GM19372 (cell line): ENCODE results near the gene EMC8.
"Not testable (repeated sequence)": the region's sequence is repeated elsewhere in the genome, so short reads cannot be mapped to it uniquely, and the experiment has no call there.

Experiments used
- ATAC-seq: cut with Tn5 transposase; IDR thresholded peaks from one replicate; pipeline ENCODE4 v1.9.1; 2021; ENCODE audit warnings: mild to moderate bottlenecking, low read depth, moderate library complexity; ENCODE audit not compliant: unreplicated experiment

The EMC8 gene

GRCh38 chr16:85819245-85819644, 19.9 kb upstream of the EMC8 start:
- ATAC-seq, result no peak

GRCh38 chr16:85817195-85817594, 17.9 kb upstream of the EMC8 start:
- ATAC-seq, result not testable (repeated sequence)

- ATAC-seq, result no peak
Measured at GRCh38 chr16:85816159-85816558, 16.8 kb upstream of the EMC8 start.

- ATAC-seq, result no peak
Measured at GRCh38 chr16:85812811-85813700, 13.7 kb upstream of the EMC8 start.

- no peak for ATAC-seq
Measured at GRCh38 chr16:85812031-85812807, 12.9 kb upstream of the EMC8 start.

GRCh38 chr16:85810742-85811115, 11.4 kb upstream of the EMC8 start:
- ATAC-seq, result no peak

- no peak for ATAC-seq
Measured at GRCh38 chr16:85810097-85810741, 10.9 kb upstream of the EMC8 start.

GRCh38 chr16:85809645-85810044, 10.3 kb upstream of the EMC8 start:
- no peak for ATAC-seq

GRCh38 chr16:85808926-85809325, 9.6 kb upstream of the EMC8 start:
- ATAC-seq, result no peak

- not testable (repeated sequence) for ATAC-seq
Measured at GRCh38 chr16:85808104-85808503, 8.8 kb upstream of the EMC8 start.

GRCh38 chr16:85807340-85807739, 8.0 kb upstream of the EMC8 start:
- not testable (repeated sequence) for ATAC-seq

GRCh38 chr16:85806539-85806938, 7.2 kb upstream of the EMC8 start:
- no peak for ATAC-seq

GRCh38 chr16:85805442-85806045, 6.2 kb upstream of the EMC8 start:
- no peak for ATAC-seq

GRCh38 chr16:85803570-85803969, 4.2 kb upstream of the EMC8 start:
- no peak for ATAC-seq

- ATAC-seq, result no peak
Measured at GRCh38 chr16:85800321-85800669, 951 bp upstream of the EMC8 start.

- peak; percentile 31 for ATAC-seq
Measured at GRCh38 chr16:85798901-85799496, 345 bp downstream of the EMC8 start.

GRCh38 chr16:85798283-85798776, 1.0 kb downstream of the EMC8 start:
- ATAC-seq, result no peak

GRCh38 chr16:85796599-85796998, 2.7 kb downstream of the EMC8 start:
- ATAC-seq, result no peak

- ATAC-seq, result no peak
Measured at GRCh38 chr16:85796152-85796551, 3.2 kb downstream of the EMC8 start.

GRCh38 chr16:85794696-85795095, 4.6 kb downstream of the EMC8 start:
- no peak for ATAC-seq
